ENCODE results near the gene ZNF628.

ZNF628 gene

DNA sequence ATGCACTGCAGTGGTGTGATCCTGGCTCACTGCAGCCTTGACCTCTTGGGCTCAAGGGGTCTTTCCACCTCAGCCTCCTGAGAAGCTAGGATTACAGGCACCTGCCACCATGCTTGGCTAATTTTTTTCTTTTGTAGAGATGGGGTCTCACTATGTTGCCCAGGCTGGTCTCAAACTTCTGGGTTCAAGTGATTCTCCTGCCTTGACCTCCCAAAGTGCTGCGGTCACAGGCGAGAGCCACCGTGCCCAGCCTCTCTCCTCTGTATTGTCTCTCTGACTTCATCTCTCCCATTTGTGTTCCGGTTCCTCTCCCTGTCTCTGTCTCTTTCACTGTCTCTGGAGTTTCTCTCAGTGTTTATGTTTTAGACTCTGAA lies 10.2 kb upstream of the ZNF628 start:
- DNase-seq = no peak

DNA sequence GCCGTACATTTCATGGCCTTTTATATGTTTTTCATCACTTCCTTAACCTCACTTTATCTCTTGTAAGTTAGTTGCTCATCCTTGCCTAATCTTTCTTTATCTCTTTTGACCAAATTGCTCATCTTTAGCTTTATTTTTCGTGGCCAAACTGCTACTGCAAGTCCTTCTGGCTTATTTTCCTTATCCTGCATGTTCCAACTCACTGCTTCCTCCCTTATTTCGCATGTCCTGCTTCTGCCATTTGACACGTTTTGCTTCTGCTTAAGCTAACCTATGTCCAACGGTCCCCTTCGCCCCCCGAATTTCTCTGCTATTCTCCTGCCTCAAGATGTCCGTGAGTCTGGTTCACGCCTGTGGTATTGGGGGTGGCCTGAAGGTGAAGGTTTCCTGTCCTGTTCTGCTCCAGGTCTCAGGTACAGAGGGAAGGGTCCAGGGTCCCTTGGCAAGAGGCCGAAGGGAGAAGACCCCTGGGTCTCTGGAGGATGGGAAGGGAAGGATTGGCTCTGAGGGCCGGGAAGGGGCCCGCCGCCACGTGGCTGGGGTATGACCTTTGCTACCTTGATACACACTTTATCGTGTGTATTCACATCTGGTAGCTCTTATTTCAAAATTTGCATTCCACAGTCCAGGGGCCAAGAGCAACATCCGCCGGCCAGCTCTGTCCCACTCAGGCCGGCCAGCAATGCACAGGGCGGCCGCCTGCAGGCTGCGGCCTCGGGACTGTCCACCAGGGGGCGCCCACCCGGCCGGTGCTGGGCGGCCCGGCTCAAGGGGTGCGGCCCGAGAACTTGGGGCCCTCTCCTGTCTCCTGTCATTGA lies 9.0 kb upstream of the ZNF628 start:
- DNase-seq = peak; percentile 74

DNA sequence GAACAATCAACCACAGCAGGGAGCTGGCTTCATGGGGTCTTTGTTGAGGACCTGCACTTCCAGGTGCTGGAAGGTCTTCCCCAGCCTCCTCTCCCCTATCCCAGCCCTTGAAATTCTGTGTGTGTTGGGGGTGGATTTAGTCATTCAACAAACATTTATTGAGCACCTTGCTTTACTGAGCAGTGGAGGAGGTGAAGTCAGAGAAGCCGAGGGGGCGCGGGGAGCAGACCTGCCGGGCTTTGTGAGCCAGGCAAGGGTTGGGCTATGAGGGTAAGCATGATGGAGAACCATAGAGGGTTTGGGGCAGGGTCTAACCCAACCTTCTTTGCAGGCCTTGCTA lies 8.4 kb upstream of the ZNF628 start:
- no peak for DNase-seq

DNA sequence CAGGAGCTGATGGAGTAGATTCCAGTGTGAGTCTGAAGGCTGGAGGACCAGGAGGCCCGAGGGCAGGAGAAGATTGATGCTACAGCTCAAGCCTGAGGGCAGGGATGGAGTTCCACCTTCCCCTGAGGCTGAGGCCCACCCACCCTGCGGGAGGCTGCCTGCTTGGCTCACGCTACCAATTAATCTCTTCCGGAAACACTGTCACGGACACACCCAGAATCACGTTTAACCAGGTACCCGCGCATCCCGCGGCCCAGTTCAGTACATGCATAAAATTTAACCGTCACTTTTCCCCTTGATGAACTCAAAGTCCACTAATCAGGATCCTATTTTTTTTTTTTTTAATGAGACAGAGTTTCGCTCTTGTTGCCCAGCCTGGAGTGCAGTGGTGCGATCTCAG lies 5.2 kb upstream of the ZNF628 start:
- no peak for DNase-seq

DNA sequence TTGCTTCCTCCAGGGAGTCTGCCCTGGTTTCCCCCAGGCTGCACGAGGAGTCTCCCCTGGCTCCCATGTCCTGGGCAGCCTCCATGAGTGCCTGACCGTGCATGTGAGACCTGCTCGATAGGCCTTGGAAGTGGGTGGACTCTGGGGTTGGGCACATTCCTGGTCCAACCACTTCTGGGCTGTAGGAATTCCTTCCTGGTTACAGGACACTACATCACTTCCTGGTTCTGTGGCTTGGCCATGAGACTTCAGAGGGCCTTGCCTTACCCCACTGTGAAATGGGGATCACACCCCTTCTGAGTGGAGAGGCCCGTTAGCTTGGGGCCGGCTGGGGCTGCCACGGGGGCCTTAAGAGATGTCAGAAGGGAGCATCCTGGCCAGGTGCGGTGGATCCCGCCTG lies 4.0 kb upstream of the ZNF628 start:
- no peak for DNase-seq

DNA sequence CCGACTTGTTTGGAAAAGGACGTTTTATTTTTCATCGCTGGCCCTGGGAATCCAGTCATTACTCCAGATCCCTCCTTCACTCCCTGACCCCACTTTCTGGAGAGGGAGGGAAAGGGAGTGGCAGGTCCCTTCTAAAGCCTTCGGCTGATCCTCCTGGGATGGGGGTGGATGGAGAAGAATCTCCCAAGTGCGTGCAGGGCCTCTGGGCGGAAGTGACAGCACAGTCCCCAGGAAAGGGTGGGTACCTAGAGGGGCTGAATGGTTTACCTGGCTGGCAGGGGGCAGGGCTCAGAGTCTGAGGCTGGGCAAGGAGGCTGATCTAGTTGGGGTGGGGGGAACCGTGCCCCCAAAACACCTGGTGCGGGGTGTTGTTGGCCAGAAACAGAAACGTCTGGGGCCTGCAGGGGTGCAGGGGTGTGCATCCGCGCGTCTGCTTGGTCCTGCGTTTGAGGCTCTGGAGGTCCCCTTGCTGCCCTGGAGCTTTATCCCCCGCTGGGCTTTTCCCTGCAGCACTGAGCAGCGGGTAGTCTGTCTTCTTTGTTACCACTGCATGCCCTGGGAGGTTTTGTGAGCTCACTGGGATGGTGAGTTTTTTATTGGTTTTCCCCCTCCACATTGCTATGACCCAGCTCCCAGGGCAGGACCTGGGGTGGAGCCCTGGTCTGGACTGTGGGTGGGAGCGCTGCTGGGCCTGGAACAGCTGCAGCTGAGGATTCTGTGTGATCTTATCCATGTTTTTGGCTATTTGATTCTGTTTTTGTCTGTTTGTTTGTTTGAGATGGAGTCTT lies 3.0 kb upstream of the ZNF628 start:
- DNase-seq = no peak

DNA sequence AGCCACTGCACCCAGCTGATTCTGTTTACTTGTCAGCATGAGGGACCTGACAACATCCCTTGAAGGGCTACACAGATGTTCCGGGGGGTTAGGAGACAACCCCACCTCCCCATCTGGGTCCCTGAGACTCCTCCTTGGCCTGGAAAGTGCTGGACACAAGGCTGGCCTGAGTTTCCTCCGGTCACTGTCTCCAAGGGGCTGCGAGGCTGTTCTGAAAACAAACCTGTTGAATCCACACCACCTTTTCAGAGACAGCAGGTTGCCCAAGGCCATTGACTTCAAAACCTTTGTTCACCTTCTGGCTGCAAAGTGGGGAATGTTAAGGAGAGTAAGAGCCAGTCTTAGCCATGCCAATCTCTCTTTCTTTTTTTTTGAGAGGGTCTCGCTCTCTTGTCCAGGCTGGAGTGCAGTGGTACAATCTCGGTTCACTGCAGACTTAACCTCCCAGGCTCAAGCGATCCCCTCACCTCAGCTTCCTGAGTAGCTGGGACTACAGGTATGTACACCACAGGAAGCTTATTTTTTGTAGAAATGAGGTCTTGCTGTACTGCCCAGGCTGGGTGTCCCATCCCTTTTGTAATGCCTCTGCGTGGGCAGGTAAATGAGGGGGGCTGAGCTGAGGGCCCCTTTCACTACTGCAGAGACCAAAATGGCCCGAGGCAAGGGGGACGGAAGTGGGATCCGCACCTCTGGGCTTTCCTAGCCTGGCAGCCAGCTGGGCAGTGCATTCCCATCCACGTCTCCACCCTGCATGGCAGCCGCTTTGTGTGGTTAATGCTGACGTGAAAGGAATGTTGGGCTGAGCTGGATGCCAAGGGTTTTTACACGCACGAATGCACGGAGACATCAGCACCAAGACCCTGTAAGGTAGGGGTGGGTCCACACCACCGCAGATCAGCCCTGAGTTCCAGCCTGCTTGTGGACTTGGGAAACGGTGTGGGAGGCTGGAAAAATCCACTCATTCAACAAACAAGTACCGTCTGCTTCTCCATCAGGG lies 1.9 kb upstream of the ZNF628 start:
- no peak for DNase-seq

DNA sequence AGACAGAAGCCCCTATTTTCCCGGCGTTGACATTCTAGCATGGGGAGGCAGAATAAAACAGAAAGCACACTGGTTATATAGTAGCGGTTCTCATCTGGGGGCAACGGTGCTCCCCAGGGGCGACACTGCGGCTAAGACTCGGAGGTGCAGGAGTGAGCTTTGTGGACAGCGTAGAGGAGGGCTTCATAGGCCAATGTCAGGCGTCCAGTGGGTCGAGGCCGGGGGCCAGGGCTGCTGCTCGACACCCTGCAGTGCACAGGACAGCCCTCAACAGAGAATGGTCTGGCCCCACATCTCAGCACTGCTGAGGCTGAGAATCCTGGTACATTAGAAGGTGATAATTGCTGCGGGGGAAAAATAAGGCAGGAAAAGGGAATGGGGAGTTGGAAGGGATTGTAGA lies 1.5 kb downstream of the ZNF628 start:
- no peak for DNase-seq

DNA sequence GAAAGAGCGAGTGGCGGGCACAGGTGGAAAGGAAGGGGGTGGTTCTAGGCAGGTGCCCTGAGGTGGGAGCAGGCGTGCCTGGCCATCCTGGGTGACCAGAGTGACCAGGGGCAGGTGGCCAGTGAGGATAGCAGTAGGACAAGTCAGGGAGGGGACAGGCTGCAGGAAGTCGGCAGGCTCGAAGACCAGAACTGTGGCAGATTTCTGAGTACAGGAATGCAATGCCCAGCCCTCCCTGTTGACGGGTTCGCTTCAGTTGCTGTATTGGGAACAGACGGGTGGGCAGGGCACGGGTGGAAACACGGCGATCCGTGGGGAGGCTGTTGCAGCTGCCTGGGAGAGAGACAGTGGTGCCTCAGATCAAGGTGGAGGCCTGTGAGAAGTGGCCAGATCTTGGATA lies 1.9 kb downstream of the ZNF628 start:
- DNase-seq = no peak

DNA sequence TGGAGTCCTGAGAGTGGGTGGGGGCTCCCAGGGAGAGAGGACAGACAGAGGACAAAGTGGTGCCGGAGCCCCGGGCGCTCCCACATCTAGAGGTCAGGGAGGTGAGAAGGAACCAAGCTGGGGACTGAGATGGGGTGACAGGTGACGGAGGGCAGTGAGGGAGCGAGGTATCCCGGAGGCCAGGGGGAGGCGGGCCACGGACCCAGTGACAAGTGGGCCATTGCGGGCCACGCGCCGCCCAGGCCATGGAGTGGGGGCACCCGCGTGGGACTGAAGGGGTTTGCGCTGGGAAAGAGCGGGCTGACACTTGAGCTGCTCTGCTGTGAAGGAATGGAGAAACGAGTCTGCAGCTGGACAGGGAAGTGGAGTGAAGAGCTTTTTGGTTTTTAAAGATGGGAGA lies 2.6 kb downstream of the ZNF628 start:
- no peak for DNase-seq

DNA sequence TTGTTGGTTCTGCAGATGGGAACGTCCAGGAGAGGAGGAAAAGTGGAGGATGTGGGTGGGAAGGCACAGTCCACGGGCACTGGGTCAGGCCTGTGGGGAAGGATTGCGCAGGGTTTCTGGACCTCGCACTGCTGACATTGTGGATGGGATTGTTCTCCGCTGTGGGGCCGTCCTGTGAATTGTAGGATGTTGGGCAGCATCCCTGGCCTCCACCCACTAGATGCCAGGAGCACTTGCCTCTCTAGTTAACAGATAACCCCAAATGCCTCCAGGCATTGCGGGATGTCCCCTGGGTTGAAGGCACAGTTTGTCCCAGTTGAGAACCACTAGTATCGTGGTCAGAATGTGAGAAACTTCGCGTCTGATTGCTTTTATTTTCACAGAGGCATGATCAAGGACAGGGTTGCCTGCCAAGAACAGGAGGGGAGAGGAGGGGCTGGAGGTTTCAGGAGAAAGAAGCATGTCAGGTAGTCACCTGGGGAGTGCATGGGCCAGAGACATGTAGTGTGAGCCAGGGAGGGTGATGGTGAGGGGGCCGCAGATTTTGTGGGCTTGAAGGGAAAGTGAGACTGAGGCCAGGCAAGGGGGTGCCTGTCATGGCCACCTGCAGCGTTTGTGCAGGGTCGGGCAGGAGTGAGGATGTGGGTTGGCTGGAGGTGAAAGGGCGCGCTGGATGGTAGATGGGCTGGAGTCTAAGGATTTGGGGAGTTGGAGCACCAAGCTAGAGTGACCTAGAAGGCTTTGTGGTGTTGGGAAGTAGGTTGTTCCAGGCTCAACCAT lies 3.2 kb downstream of the ZNF628 start:
- DNase-seq = no peak

DNA sequence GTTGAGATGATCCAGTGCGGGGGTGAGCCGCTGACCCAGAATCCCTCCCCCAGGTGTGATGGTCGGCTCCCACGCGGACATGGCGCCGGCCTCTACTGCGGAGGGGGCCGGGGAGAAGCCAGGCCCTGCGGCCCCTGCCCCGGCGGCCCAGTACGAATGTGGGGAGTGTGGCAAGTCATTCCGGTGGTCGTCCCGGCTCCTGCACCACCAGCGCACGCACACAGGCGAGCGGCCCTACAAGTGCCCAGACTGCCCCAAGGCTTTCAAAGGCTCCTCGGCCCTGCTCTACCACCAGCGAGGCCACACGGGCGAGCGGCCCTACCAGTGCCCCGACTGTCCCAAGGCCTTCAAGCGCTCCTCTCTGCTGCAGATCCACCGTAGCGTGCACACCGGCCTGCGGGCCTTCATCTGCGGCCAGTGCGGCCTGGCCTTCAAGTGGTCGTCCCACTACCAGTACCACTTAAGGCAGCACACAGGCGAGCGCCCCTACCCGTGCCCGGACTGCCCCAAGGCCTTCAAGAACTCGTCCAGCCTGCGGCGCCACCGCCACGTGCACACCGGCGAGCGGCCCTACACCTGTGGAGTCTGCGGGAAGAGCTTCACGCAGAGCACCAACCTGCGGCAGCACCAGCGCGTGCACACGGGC lies 4.9 kb downstream of the ZNF628 start:
- no peak for DNase-seq

DNA sequence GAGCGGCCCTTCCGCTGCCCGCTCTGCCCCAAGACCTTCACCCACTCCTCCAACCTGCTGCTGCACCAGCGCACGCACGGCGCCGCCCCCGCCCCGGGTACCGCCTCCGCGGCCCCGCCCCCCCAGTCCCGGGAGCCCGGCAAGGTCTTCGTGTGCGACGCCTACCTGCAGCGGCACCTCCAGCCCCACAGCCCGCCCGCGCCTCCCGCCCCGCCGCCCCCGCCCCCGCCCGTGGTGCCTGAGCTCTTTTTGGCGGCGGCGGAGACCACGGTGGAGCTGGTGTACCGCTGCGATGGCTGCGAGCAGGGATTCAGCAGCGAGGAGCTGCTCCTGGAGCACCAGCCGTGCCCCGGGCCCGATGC lies 5.4 kb downstream of the ZNF628 start:
- no peak for DNase-seq

DNA sequence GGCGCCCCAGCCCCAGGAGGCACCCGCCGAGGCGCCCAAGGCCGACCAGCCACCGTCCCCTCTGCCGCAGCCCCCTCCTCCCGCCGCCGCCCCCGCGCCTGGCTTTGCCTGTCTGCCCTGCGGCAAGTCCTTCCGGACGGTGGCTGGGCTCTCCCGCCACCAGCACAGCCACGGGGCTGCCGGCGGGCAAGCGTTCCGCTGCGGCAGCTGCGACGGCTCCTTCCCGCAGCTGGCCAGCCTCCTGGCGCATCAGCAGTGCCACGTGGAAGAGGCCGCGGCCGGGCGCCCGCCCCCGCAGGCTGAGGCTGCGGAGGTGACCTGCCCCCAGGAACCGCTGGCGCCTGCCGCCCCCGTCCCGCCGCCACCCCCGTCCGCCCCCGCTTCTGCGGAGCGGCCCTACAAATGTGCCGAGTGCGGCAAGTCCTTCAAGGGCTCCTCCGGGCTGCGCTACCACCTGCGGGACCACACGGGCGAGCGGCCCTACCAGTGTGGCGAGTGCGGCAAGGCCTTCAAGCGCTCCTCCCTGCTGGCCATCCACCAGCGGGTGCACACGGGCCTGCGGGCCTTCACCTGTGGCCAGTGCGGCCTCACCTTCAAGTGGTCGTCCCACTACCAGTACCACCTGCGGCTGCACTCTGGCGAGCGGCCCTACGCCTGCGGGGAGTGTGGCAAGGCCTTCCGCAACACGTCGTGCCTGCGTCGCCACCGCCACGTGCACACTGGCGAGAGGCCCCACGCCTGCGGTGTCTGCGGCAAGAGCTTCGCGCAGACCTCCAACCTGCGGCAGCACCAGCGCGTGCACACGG lies 5.9 kb downstream of the ZNF628 start:
- no peak for DNase-seq

DNA sequence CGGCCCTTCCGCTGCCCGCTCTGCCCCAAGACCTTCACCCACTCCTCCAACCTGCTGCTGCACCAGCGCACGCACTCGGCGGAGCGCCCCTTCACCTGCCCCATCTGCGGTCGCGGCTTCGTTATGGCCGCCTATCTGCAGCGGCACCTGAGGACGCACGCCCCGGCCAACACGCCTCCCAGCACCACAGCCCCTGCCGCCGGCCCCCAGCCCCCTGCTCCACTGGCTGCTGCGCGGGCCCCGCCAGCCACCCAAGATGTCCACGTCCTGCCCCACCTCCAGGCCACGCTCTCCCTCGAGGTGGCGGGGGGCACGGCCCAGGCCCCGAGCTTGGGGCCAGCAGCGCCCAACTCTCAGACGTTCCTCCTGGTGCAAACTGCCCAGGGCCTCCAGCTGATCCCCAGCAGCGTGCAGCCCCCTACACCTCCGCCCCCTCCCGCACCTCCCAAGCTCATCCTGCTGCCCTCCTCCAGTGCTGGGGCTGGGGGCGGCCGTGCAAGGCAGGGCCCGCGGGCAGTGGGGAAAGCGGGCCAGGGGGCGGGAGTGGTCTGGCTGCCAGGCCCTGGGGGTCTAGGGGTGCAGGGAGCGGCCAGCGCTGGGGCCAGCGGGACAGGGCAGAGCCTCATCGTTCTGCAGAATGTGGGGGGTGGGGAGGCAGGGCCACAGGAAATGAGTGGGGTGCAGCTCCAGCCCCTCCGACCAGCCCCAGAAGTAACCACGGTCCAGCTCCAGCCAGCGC lies 6.7 kb downstream of the ZNF628 start:
- no peak for DNase-seq

DNA sequence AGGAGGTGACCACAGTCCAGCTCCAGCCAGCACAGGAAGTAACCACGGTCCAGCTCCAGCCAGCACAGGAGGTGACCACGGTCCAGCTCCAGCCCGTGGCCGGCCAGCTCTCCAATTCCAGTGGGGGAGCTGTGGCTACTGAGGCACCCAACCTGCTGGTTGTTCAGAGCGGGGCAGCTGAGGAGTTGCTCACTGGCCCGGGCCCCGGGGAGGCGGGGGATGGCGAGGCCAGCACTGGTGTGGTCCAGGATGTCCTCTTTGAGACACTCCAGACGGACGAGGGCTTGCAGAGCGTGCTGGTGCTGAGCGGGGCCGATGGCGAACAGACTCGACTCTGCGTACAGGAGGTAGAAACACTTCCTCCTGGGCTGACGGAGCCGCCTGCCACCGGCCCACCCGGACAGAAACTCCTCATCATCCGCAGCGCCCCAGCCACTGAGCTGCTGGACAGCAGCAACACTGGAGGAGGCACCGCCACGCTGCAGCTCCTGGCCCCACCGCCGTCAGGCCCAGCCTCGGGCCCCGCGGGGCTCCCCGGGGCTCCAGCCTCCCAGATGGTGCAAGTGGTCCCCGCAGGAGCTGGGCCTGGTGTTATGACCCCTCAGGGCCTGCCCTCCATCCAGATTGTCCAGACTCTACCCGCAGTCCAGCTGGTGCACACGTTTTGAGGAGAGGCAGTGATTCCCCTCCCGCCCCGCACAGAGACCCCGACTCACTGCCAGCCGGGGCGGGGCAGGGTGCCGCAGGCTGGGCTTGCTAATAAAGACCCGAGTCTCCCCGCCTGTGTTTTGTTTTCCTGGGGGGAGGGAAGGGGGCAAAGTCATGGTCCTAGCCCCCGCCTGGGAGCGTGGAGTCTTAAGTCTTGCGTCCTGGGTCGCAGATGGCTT lies 7.5 kb downstream of the ZNF628 start:
- no peak for DNase-seq

DNA sequence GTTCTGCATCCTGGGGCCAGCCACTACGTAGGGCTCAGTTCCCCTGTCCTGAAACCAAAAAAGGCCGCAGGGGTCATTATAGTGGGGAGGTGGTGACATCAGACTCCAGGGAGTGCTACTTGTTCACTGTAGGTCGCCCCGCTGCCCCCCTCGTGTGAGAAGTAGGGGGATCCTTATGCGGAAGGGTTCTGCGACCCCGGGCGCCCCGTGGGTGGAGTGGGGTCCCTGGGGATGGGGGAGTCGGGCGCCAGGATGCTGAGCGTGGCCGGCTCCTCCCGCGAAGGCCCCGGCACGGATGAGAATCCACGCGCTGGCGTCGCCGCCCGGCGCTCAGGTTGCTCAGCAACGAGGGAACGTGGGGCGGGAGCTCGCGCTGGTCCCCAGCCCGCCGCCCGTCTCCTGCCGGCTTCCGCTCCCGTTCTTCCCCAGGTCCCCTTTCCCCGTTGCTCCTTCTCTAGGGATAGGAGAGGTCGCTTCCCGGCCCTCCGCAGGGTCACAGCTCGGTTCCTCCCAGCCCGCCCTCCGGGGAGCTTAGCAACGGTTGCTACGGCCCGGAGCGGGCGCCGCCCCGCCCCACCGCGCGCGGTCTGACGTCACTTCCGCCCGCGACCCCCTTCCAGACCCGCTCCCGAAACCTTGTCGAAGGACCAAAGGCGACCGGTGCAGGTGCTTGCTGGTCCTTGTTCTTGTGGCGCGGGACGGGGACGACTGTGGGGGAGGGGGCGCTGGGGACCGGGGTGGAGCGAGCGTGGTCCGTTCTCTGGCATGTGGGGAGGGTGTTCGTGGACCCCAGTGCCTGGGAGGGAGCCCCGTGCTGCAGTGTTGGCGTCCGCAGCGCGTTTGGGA lies 8.4 kb downstream of the ZNF628 start, which contains the start of gene NAT14:
Gene NAT14 (plus strand): TSS at position 596 of the 846 bp plus-strand sequence. CDS start 521 bp downstream, outside the sequence.
- DNase-seq = peak; percentile 71

DNA sequence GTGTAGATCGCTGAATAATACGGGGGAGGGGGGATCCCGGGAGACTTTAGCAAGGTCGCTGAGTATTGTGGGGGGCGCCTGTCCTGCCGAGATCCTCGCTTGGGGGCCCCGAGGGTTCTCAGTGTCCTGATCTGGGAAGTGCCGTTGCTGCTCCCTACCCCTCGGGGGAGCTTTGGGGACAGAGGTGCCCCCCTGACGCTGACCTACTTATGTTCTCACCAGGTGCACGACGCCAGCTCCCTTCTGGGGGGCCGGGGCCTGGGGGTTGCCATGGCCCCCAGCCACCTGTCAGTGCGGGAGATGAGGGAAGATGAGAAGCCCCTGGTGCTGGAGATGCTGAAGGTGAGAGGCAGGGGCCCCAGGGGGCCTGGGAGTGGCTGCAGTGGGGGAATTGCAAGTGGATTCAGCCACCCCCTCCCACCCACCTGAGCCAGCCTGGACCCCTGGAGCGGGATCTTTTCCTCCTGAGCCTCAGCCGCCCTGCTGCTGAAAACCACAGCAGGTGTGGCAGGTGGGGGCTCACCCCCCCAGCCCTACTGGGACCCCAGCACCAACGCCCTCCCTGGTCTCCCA lies 9.1 kb downstream of the ZNF628 start:
- DNase-seq = no peak

Data from stimulated activated CD4-positive, alpha-beta T cell treated with anti-CD3 and anti-CD28 coated beads, Interleukin-12 subunit alpha, Interleukin-12 subunit beta, amount 100 ng/mL, for 4 hours (primary cell).